Measurements from ENCODE around the gene BBIP1.

GRCh38 chr10:110871298-110872084 lies 47.5 kb downstream of the BBIP1 start, which contains the start of gene PDCD4:
- TF ChIP-seq YY1 (IDR thresholded peaks at IDR 0.05; ENCODE audit: insufficient read depth, insufficient read length) = no peak
- TF ChIP-seq ZNF274 (IDR thresholded peaks at IDR 0.05; ENCODE audit: low read depth, low read length) = no peak

All from NT2/D1 (cell line).